Thymus (tissue), 11 donors: Measurements from ENCODE around the gene CELA2A. TPM values are rescaled to one million over a fixed set of nuclear protein-coding genes. Genes with fewer than 3 reads are reported as not detected.
A peak's percentile ranks its signal among the peaks of the same experiment; 100 is the strongest.
"Not testable (repeated sequence)": the region's sequence is repeated elsewhere in the genome, so short reads cannot be mapped to it uniquely, and the experiment has no call there.

Source experiments
- DNase-seq, 9 donors: peaks; one replicate each; pipeline ENCODE4 v3.0.0-alpha.2; 2013; ENCODE audit warnings: low spot score in 9 of 9, low read depth in 6 of 9, missing footprints in 1 of 9
- H3K27ac ChIP-seq, 2 donors: one replicate each; pipeline ENCODE4 v1.5.1; 2013; ENCODE audit warnings: control low read depth in 1 of 2, low read depth in 1 of 2, low read length in 1 of 2, mild to moderate bottlenecking in 1 of 2, moderate library complexity in 1 of 2
- H3K27me3 ChIP-seq, 2 donors: one replicate each; pipeline ENCODE4 v1.5.1; 2013; ENCODE audit warnings: low read length in 1 of 2; ENCODE audit not compliant: control insufficient read depth in 2 of 2, insufficient read depth in 1 of 2
- H3K36me3 ChIP-seq, 2 donors: one replicate each; pipeline ENCODE4 v1.5.1; 2013; ENCODE audit warnings: low read length in 1 of 2, mild to moderate bottlenecking in 1 of 2, moderate library complexity in 1 of 2; ENCODE audit not compliant: control insufficient read depth in 2 of 2, insufficient read depth in 2 of 2
- H3K4me1 ChIP-seq, 2 donors: one replicate each; pipeline ENCODE4 v1.5.1; 2013; ENCODE audit warnings: low read length in 2 of 2; ENCODE audit not compliant: control insufficient read depth in 2 of 2, insufficient read depth in 2 of 2
- H3K4me3 ChIP-seq, 2 donors: one replicate each; pipeline ENCODE4 v1.5.1; 2013; ENCODE audit warnings: low read length in 2 of 2, control low read depth in 1 of 2, mild to moderate bottlenecking in 1 of 2
- H3K9me3 ChIP-seq, 2 donors: one replicate each; pipeline ENCODE4 v1.5.1; 2013; ENCODE audit warnings: low read length in 1 of 2, mild to moderate bottlenecking in 1 of 2; ENCODE audit not compliant: control insufficient read depth in 2 of 2, insufficient read depth in 1 of 2
- WGBS: extraction: QIAGEN DNeasy Blood & Tissue Kit; methylation state at CpG from one replicate; pipeline ENCODE4 v1.1.7; 2013; 5-methylcytosine and 5-hydroxymethylcytosine counted together
- polyA plus RNA-seq: library from polyadenylated mRNA; stranded (reverse); fragments of 200-250 nt; gene quantifications from one replicate; pipeline ENCODE4 v1.2.3, GENCODE V29; 2013
- total RNA-seq: library from RNA; stranded (reverse); fragments of 120-200 nt; gene quantifications from one replicate; pipeline ENCODE4 v1.2.4, GENCODE V29; 2013
- donor health status: healthy.

Gene CELA2A
- total and polyA plus RNA-seq, 2 donors: 0.14 to 0.41 TPM

DNA sequence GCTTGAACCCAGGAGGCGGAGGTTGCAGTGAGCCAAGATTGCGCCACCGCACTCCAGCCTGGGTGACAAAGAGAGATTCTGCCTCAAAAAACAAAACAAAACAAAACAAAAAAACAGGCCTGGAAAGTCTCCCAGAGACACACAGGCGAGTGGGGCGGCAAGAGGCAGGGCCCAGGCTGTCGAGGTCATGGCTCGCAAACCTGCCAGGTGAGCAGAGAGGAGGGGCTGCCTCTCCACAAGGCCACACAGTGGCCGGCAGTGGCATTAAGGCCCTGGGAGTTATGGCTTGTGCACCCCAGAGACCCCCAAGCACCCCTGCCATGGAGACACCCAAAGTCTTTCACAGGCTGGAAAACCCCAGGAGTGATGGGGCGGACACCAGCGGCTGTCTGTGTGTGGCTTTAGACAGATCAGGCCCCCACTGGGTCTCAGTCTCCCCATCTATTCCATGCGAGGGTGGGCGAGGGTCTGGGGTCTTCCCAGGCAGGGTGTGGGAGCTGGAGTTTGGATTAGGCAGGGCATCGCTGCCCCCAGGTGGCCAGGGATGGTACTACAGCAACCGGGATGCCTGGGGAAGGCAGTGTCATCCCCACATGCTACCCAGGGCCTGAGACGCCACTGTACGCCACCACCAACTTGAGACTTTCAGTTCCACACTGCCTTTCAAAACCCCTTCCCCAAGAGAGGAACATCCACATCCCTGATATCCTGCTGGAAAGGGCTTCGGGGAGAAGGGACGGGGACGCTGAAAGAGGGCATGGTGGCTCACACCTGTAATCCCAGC, 25.6 kb upstream of the CELA2A start:
- Histone ChIP-seq H3K27me3 (no peaks in the 10 kb centered on the region), H3K4me3 (no peak overlapping the region), H3K9me3 (no peaks in the 10 kb centered on the region), H3K36me3 (peaks cover 23 to 32% of the 10 kb centered on the region in 2 donors), H3K27ac (no peak overlapping the region), H3K4me1 (peaks cover 0 to 6% of the 10 kb centered on the region in 2 donors)
- peak in 4 of 9 donors; percentile 36 to 74 (median 55) for DNase-seq
- WGBS: 71% methylated on average over 19 of the region's 19 CpGs

GRCh38 chr1:15431571-15431948, 25.0 kb upstream of the CELA2A start:
- Histone ChIP-seq H3K27ac (no peak overlapping the region), H3K36me3 (peaks cover 17 to 28% of the 10 kb centered on the region in 2 donors), H3K4me1 (no peaks in the 10 kb centered on the region), H3K9me3 (no peaks in the 10 kb centered on the region), H3K27me3 (no peaks in the 10 kb centered on the region), H3K4me3 (no peak overlapping the region)
- 91% methylated on average over 4 of the region's 4 CpGs for WGBS
- DNase-seq: no peak

DNA sequence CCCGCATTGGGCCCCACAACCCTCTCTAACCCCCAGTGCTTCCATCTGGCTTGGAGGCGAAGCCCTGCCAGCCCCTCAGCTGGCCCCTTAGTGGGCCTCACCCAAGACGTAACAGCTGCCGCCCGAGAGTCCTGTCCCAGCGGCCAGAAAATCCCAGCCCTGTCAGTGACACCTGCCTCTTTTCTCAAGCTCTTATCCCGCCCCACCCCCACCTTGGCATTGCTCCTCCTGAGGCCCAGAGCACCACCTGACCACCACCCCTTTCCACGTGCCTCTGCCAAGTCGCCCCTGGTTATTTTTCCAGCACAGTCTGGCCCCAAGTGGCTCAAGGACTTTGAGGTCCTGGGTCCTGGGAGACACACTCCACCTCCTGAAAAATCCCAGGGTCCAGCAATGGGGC, 24.2 kb upstream of the CELA2A start:
- H3K4me3 ChIP-seq: no peak overlapping the region
- no peaks in the 10 kb centered on the region for H3K9me3 ChIP-seq
- peaks cover 10 to 21% of the 10 kb centered on the region in 2 donors for H3K36me3 ChIP-seq
- no peaks in the 10 kb centered on the region for H3K4me1 ChIP-seq
- H3K27ac ChIP-seq: no peak overlapping the region
- WGBS: 92% methylated on average over 9 of the region's 9 CpGs
- no peak for DNase-seq
- H3K27me3 ChIP-seq: no peaks in the 10 kb centered on the region

GRCh38 chr1:15433471-15433870, 23.1 kb upstream of the CELA2A start:
- no peak overlapping the region for H3K27ac ChIP-seq
- no peaks in the 10 kb centered on the region for H3K27me3 ChIP-seq
- H3K4me3 ChIP-seq: no peak overlapping the region
- WGBS: 90% methylated on average over 9 of the region's 9 CpGs
- no peak for DNase-seq
- H3K4me1 ChIP-seq: no peaks in the 10 kb centered on the region
- no peaks in the 10 kb centered on the region for H3K9me3 ChIP-seq
- peaks cover 2 to 11% of the 10 kb centered on the region in 2 donors for H3K36me3 ChIP-seq

DNA sequence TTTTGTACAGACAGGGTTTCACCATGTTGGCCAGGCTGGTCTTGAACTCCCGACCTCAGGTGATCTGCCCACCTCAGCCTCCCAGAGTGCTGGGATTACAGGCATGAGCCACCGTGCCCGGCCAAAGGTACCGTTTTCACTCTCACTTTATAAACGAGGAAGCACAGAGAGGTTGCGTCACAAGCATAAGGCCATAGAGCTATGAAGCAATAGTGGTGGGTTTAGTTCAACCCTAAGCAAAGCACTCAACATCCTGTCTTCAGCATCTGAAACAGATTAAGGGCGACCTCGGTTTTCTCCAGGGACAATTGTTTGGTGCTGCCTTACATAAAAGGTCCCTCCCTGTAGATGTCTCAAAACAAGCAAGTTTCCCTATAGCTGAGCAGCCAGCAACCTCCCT, 21.8 kb upstream of the CELA2A start:
- not testable (repeated sequence) for DNase-seq, H3K4me1 ChIP-seq, H3K4me3 ChIP-seq, H3K27me3 ChIP-seq, H3K36me3 ChIP-seq, H3K27ac ChIP-seq, H3K9me3 ChIP-seq
- WGBS: 78% methylated on average over 8 of the region's 8 CpGs

GRCh38 chr1:15435239-15436077, 21.1 kb upstream of the CELA2A start:
- WGBS: 96% methylated on average over 17 of the region's 17 CpGs
- H3K9me3 ChIP-seq: no peaks in the 10 kb centered on the region
- no peaks in the 10 kb centered on the region for H3K4me1 ChIP-seq
- no peaks in the 10 kb centered on the region for H3K27me3 ChIP-seq
- no peak for DNase-seq
- H3K36me3 ChIP-seq: no peaks in the 10 kb centered on the region
- no peak overlapping the region for H3K27ac ChIP-seq
- no peak overlapping the region for H3K4me3 ChIP-seq

- Histone ChIP-seq H3K4me3 (no peak overlapping the region), H3K27ac (no peak overlapping the region), H3K36me3 (no peaks in the 10 kb centered on the region), H3K9me3 (no peaks in the 10 kb centered on the region), H3K4me1 (no peaks in the 10 kb centered on the region), H3K27me3 (no peaks in the 10 kb centered on the region)
- WGBS: 97% methylated on average over 6 of the region's 6 CpGs
- DNase-seq: no peak
These were observed 19.6 kb upstream of the CELA2A start for GRCh38 chr1:15436881-15437442.

- Histone ChIP-seq H3K27me3 (no peaks in the 10 kb centered on the region), H3K36me3 (no peaks in the 10 kb centered on the region), H3K9me3 (no peaks in the 10 kb centered on the region), H3K27ac (no peak overlapping the region), H3K4me3 (no peak overlapping the region), H3K4me1 (no peaks in the 10 kb centered on the region)
- 97% methylated on average over 14 of the region's 14 CpGs for WGBS
- no peak for DNase-seq
These were observed 17.2 kb upstream of the CELA2A start for GRCh38 chr1:15439325-15439724.

DNA sequence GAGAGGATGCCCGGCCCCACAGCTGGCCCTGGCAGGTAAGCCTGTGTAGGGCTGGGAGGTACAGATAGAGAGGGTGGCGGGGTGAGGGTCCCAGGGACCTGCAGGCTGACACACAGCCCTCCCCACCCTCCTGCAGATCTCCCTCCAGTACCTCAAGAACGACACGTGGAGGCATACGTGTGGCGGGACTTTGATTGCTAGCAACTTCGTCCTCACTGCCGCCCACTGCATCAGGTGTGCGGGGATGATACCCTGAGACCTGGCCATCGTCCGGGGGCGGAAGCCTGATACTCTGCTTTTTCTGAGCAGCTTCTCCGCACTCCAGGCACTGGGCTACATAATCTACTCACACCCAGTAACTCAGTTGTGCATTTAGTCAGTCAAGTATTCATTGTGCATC, 16.2 kb upstream of the CELA2A start:
- DNase-seq: no peak
- H3K4me3 ChIP-seq: no peak overlapping the region
- no peaks in the 10 kb centered on the region for H3K36me3 ChIP-seq
- no peaks in the 10 kb centered on the region for H3K9me3 ChIP-seq
- H3K4me1 ChIP-seq: no peaks in the 10 kb centered on the region
- WGBS: 96% methylated on average over 13 of the region's 13 CpGs
- no peaks in the 10 kb centered on the region for H3K27me3 ChIP-seq
- no peak overlapping the region for H3K27ac ChIP-seq
